Glutamatergic neuron (in vitro differentiated cells): ENCODE results near the gene ALDOA. TPM values are rescaled to one million over a fixed set of nuclear protein-coding genes. Genes with fewer than 3 reads are reported as not detected.
A peak's percentile ranks its signal among the peaks of the same experiment; 100 is the strongest.

Experiments used
- DNase-seq: peaks from one replicate; pipeline ENCODE4 v3.0.0; 2022
- H3K27ac Mint-ChIP-seq: one replicate; pipeline ENCODE4 v1.8.0; 2020; ENCODE audit warnings: mild to moderate bottlenecking, mixed read lengths, inconsistent platforms; ENCODE audit not compliant: unreplicated experiment
- H3K27me3 Mint-ChIP-seq: one replicate; pipeline ENCODE4 v1.8.0; 2020; ENCODE audit warnings: mild to moderate bottlenecking, moderate library complexity, mixed read lengths, inconsistent platforms; ENCODE audit not compliant: unreplicated experiment
- H3K36me3 Mint-ChIP-seq: one replicate; pipeline ENCODE4 v1.8.0; 2020; ENCODE audit warnings: mild to moderate bottlenecking, mixed read lengths, inconsistent platforms; ENCODE audit not compliant: unreplicated experiment
- H3K4me1 Mint-ChIP-seq: one replicate; pipeline ENCODE4 v1.8.0; 2020; ENCODE audit warnings: mild to moderate bottlenecking, low read depth, mixed read lengths, inconsistent platforms; ENCODE audit not compliant: unreplicated experiment
- H3K4me3 Mint-ChIP-seq: one replicate; pipeline ENCODE4 v1.8.0; 2020; ENCODE audit warnings: mild to moderate bottlenecking, mixed read lengths, inconsistent platforms; ENCODE audit not compliant: unreplicated experiment
- H3K9me3 Mint-ChIP-seq: one replicate; pipeline ENCODE4 v1.8.0; 2020; ENCODE audit warnings: mild to moderate bottlenecking, moderate library complexity, mixed read lengths, inconsistent platforms; ENCODE audit not compliant: unreplicated experiment
- total RNA-seq: library from RNA; stranded (reverse); fragmentation: NEBNext Ultra II Directional; extraction: Animal tissue kit (Norgen Biotek cat#: 25700); gene quantifications from one replicate; pipeline ENCODE4 v1.2.1, GENCODE V29; 2021; ENCODE audit not compliant: unreplicated experiment
- TF ChIP-seq, protein P1 (sequence below): fragments of 200-600 bp; sonication (generic); IDR thresholded peaks from one replicate; pipeline ENCODE4 v1.5.0; 2021; ENCODE audit not compliant: partially characterized antibody, unreplicated experiment

The ALDOA gene
- total RNA-seq, 1 donor from 2014 or later, result 437 TPM

DNA sequence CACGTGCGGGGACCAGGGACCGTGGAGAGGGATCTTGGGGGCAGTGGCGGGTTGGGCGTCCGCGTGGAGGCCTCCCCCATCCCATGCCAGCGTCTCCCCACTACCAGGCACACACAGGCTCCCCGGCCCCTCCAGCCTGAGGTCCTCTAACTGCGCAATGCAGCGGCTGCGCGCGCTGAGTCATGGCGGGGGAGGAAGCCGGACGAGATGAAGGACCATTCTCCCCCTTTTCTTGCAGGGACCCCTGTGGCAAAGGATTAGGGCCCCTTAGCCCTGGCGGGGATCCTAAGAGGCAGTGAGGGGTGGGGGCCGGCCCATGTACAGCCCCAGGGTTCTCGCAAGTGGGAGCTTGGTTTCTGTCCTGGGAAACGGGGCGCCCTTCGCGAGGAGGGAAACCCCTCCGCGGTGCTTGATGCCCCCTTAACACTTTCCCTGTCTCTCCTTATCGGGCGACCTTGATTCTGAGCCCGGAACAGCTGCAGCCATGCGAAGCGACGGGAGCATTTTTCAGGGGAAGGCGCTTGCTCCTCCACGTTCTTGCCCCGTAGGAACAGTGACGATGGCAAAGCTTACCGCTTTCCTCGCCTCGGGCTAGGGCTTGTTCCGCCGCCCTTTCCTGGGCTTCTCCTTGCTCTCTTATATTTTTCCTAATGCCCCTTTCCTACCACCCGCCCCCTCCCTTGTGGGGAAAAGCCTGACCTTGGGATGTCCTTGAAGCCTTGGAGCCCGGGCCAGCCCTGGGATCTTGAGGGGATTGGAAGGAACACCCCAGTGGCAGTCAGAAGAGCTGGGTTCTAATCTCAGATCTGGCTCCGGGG lies 592 bp downstream of the ALDOA start:
- H3K36me3 Mint-ChIP-seq, result no peaks in the 10 kb centered on the region
- H3K9me3 Mint-ChIP-seq, result peaks cover 5% of the 10 kb centered on the region
- no peak for DNase-seq
- H3K27ac Mint-ChIP-seq, result peak overlapping the region; percentile 80
- H3K4me3 Mint-ChIP-seq, result peak overlapping the region; percentile 95
- TF ChIP-seq, protein P1, sequence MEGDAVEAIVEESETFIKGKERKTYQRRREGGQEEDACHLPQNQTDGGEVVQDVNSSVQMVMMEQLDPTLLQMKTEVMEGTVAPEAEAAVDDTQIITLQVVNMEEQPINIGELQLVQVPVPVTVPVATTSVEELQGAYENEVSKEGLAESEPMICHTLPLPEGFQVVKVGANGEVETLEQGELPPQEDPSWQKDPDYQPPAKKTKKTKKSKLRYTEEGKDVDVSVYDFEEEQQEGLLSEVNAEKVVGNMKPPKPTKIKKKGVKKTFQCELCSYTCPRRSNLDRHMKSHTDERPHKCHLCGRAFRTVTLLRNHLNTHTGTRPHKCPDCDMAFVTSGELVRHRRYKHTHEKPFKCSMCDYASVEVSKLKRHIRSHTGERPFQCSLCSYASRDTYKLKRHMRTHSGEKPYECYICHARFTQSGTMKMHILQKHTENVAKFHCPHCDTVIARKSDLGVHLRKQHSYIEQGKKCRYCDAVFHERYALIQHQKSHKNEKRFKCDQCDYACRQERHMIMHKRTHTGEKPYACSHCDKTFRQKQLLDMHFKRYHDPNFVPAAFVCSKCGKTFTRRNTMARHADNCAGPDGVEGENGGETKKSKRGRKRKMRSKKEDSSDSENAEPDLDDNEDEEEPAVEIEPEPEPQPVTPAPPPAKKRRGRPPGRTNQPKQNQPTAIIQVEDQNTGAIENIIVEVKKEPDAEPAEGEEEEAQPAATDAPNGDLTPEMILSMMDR, result no peak
- peaks cover 5% of the 10 kb centered on the region for H3K27me3 Mint-ChIP-seq
- H3K4me1 Mint-ChIP-seq, result peaks cover 10% of the 10 kb centered on the region

DNA sequence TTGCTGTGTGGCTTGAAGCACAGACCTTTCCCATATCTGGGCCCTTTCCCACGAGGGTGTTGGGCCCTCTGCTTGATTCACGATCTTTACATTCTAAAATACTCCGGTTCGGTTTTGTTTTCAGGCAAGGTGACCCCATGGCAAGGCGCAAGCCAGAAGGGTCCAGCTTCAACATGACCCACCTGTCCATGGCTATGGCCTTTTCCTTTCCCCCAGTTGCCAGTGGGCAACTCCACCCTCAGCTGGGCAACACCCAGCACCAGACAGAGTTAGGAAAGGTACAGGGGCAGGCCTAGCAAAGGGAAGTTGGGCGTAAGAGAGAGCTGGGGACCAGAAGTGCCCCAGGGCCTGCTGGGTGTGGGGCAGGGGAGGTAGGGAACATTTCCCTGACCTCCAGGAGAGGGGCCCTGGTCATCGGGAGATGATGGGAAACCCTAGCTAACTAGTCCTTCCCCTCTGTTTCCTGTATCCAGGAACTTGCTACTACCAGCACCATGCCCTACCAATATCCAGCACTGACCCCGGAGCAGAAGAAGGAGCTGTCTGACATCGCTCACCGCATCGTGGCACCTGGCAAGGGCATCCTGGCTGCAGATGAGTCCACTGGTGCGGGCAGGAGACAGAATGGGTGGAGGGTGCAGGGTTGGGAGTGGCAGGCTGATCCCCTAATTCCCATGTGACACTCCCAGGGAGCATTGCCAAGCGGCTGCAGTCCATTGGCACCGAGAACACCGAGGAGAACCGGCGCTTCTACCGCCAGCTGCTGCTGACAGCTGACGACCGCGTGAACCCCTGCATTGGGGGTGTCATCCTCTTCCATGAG lies 1.4 kb downstream of the ALDOA start:
- Mint-ChIP-seq H3K27ac (peak overlapping the region; percentile 80), H3K4me3 (peak overlapping the region; percentile 95), H3K4me1 (peaks cover 9% of the 10 kb centered on the region), H3K36me3 (no peaks in the 10 kb centered on the region), H3K27me3 (peaks cover 5% of the 10 kb centered on the region), H3K9me3 (peaks cover 5% of the 10 kb centered on the region)
- TF ChIP-seq, protein P1, result no peak
- no peak for DNase-seq

DNA sequence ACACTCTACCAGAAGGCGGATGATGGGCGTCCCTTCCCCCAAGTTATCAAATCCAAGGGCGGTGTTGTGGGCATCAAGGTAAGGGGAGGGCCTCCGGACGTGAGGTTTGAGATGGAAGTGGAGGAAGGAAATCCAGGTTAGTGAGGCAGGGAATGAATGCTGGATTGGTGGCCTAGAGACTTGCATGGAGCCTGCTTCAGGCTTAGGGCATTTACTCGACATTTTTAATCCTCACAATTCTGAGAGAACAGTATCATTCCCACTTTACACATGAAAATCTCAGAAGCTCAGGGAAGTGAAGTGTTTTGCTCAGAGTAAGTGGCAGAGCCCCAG lies 2.0 kb downstream of the ALDOA start:
- no peak for DNase-seq
- no peaks in the 10 kb centered on the region for H3K36me3 Mint-ChIP-seq
- peaks cover 5% of the 10 kb centered on the region for H3K27me3 Mint-ChIP-seq
- peaks cover 9% of the 10 kb centered on the region for H3K4me1 Mint-ChIP-seq
- peaks cover 5% of the 10 kb centered on the region for H3K9me3 Mint-ChIP-seq
- H3K27ac Mint-ChIP-seq, result peak overlapping the region; percentile 7
- H3K4me3 Mint-ChIP-seq, result peak overlapping the region; percentile 95
- TF ChIP-seq, protein P1, result no peak

DNA sequence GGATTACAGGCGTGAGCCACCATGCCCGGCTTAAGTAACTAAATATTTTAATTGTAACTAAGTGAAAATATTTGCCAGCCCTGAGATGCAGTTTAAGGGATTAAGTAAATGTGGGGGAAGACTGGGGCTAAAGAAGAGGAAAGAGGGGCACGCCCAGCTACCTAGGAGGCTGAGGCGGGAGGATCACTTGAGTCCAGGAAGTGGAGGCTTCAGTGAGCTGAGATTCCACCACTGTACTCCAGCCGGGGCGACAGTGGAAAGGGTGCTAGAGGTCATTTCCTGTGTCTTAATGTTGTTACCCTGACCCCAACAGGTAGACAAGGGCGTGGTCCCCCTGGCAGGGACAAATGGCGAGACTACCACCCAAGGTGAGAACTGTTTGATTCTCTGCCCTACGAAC lies 2.8 kb downstream of the ALDOA start:
- Mint-ChIP-seq H3K9me3 (peaks cover 5% of the 10 kb centered on the region), H3K4me3 (no peak overlapping the region), H3K4me1 (peaks cover 9% of the 10 kb centered on the region), H3K27me3 (peaks cover 5% of the 10 kb centered on the region), H3K36me3 (no peaks in the 10 kb centered on the region), H3K27ac (no peak overlapping the region)
- DNase-seq, result no peak
- TF ChIP-seq, protein P1, result no peak
